ENCODE measurements around the gene PPIG. TPM values are rescaled to one million over a fixed set of nuclear protein-coding genes. Genes with fewer than 3 reads are reported as not detected.

PPIG gene
- total RNA-seq, 4 donors from 2014 or later: 33.3 to 58.8 (median 37.6) TPM

GRCh38 chr2:169637620-169638019, 53.5 kb downstream of the PPIG start:
- H3K27ac ChIP-seq: no peak overlapping the region
- peaks cover 0 to 12% (median 0%) of the 10 kb centered on the region in 3 donors for H3K4me1 ChIP-seq
- H3K4me3 ChIP-seq: no peak overlapping the region
- WGBS, 2 donors (ENCODE audit: low coverage in 1 of 2): 90 to 93% methylated on average over 3 of the region's 3 CpGs
- no peak for TF ChIP-seq EP300 (IDR thresholded peaks at IDR 0.05)
- no peak for TF ChIP-seq POLR2A (IDR thresholded peaks at IDR 0.05)
- TF ChIP-seq CTCF (IDR thresholded peaks at IDR 0.05): no peak
- TF ChIP-seq POLR2AphosphoS5 (IDR thresholded peaks at IDR 0.05): no peak
- H3K27me3 ChIP-seq: no peaks in the 10 kb centered on the region
- peaks cover 0 to 57% of the 10 kb centered on the region in 2 donors for H3K36me3 ChIP-seq
- H3K9me3 ChIP-seq: no peaks in the 10 kb centered on the region
- ATAC-seq: no peak

- H3K9me3 ChIP-seq: no peaks in the 10 kb centered on the region
- H3K4me3 ChIP-seq: no peak overlapping the region
- no peak overlapping the region for H3K27ac ChIP-seq
- ATAC-seq: no peak
- H3K27me3 ChIP-seq: no peaks in the 10 kb centered on the region
- peaks cover 0 to 12% (median 0%) of the 10 kb centered on the region in 3 donors for H3K4me1 ChIP-seq
- 91 to 98% methylated on average over 2 of the region's 2 CpGs for WGBS, 2 donors (ENCODE audit: low coverage in 1 of 2)
- TF ChIP-seq POLR2A (IDR thresholded peaks at IDR 0.05) (no peak), EP300 (IDR thresholded peaks at IDR 0.05) (no peak), POLR2AphosphoS5 (IDR thresholded peaks at IDR 0.05) (no peak), CTCF (IDR thresholded peaks at IDR 0.05) (no peak)
- peaks cover 0 to 32% of the 10 kb centered on the region in 2 donors for H3K36me3 ChIP-seq
Observed at GRCh38 chr2:169640104-169640503, 56.0 kb downstream of the PPIG start.

GRCh38 chr2:169641464-169641863, 57.3 kb downstream of the PPIG start:
- H3K9me3 ChIP-seq: no peaks in the 10 kb centered on the region
- peaks cover 0 to 18% of the 10 kb centered on the region in 2 donors for H3K36me3 ChIP-seq
- TF ChIP-seq POLR2A (IDR thresholded peaks at IDR 0.05): no peak
- TF ChIP-seq CTCF (IDR thresholded peaks at IDR 0.05): no peak
- TF ChIP-seq POLR2AphosphoS5 (IDR thresholded peaks at IDR 0.05): no peak
- TF ChIP-seq EP300 (IDR thresholded peaks at IDR 0.05): no peak
- no peaks in the 10 kb centered on the region for H3K27me3 ChIP-seq
- H3K4me1 ChIP-seq: peaks cover 0 to 12% (median 0%) of the 10 kb centered on the region in 3 donors
- 34 to 41% methylated on average over 2 of the region's 2 CpGs for WGBS, 2 donors (ENCODE audit: low coverage in 1 of 2)
- no peak overlapping the region for H3K4me3 ChIP-seq
- H3K27ac ChIP-seq: no peak overlapping the region
- ATAC-seq: no peak

- H3K36me3 ChIP-seq: no peaks in the 10 kb centered on the region
- H3K9me3 ChIP-seq: no peaks in the 10 kb centered on the region
- no peak for ATAC-seq
- H3K27me3 ChIP-seq: no peaks in the 10 kb centered on the region
- WGBS, 2 donors (ENCODE audit: low coverage in 1 of 2): 43 to 49% methylated on average over 3 of the region's 3 CpGs
- TF ChIP-seq EP300 (IDR thresholded peaks at IDR 0.05) (no peak), POLR2AphosphoS5 (IDR thresholded peaks at IDR 0.05) (no peak), POLR2A (IDR thresholded peaks at IDR 0.05) (no peak), CTCF (IDR thresholded peaks at IDR 0.05) (no peak)
- peaks cover 0 to 12% (median 0%) of the 10 kb centered on the region in 3 donors for H3K4me1 ChIP-seq
- no peak overlapping the region for H3K27ac ChIP-seq
- no peak overlapping the region for H3K4me3 ChIP-seq
Observed at GRCh38 chr2:169644173-169644572, 60.0 kb downstream of the PPIG start.

- no peak overlapping the region for H3K4me3 ChIP-seq
- H3K27ac ChIP-seq: no peak overlapping the region
- ATAC-seq: no peak
- H3K36me3 ChIP-seq: no peaks in the 10 kb centered on the region
- WGBS, 2 donors (ENCODE audit: low coverage in 1 of 2): 94 to 95% methylated on average over 2 of the region's 2 CpGs
- H3K9me3 ChIP-seq: no peaks in the 10 kb centered on the region
- H3K4me1 ChIP-seq: no peaks in the 10 kb centered on the region
- TF ChIP-seq POLR2AphosphoS5 (IDR thresholded peaks at IDR 0.05) (no peak), CTCF (IDR thresholded peaks at IDR 0.05) (no peak), EP300 (IDR thresholded peaks at IDR 0.05) (no peak), POLR2A (IDR thresholded peaks at IDR 0.05) (no peak)
- H3K27me3 ChIP-seq: peaks cover 4% of the 10 kb centered on the region
Observed at GRCh38 chr2:169647496-169647895, 63.3 kb downstream of the PPIG start.

Measured in gastroesophageal sphincter (tissue), 4 donors.